HG02973 (cell line): ENCODE measurements around the gene PTGES.

Experiments
- ATAC-seq: cut with Tn5 transposase; IDR thresholded peaks from one replicate; pipeline ENCODE4 v1.9.1; 2021; ENCODE audit warnings: moderate library complexity; ENCODE audit not compliant: unreplicated experiment

PTGES gene

GRCh38 chr9:129695870-129696269 is 57.0 kb downstream of the PTGES start:
- ATAC-seq = no peak

DNA sequence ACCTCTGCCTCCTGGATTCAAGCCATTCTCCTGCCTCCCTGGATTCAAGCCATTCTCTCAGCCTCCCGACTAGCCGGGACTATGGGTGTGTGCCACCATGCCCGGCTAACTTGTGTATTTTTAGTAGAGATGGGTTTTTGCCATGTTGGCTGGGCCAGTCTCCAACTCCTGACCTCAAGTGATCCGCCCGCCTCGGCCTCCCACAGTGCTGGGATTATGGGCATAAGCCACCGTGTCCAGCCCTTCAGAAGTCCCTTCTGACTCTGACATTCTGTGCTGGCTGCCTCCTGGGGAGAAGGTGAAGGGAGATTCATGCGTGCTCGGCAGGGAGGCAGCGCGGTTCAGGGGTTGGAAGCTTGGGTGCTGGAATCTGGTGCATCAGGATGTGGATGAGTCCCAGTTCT is 58.6 kb downstream of the PTGES start:
- no peak for ATAC-seq

DNA sequence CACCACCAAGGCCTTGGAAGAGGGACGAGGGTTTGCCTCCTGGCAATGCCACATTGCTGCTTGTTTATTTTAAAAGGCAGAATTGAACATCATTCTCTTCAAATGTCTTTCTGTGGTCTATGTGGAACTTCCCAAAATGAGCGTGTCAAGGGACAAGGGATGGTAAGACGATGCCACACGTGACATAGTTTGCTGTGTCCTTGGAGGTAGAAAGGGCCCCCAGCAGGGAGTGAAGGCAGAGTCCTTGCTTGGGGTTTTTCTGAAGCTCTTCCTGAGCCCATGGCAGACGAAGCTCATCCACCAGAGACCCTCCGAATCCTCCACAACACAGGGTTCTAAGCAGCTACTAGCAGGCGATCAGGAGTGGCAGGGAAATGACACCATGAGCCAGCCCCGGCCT is 59.1 kb downstream of the PTGES start:
- ATAC-seq = no peak

GRCh38 chr9:129692534-129692933 is 60.3 kb downstream of the PTGES start:
- ATAC-seq = no peak
